ENCODE measurements around the gene EDA. TPM values are rescaled to one million over a fixed set of nuclear protein-coding genes. Genes with fewer than 3 reads are reported as not detected.

The EDA gene
- total RNA-seq, 1 experiment from 2014 or later = not detected

DNA sequence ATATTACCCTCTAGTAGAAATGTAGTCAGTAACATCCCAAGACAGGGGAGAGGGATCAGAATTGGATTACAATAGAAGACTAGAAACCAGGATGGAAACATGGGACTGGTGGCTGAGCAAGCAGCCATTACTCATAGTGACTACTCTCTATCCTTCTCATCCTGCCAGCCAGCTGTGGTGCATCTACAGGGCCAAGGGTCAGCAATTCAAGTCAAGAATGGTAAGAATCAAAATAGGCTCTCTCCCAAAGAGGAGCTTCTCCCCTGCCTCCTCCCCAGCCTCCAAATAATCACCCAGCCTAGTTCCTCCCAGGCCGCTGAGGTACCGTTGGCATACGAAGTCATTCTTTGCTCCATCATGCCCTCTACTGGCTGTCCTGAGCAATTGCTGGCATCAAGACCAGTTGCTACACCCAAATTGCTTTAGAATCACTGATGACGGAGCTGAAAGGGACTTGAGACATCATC lies 414.4 kb downstream of the EDA start:
- Histone ChIP-seq H3K9me3 (no peaks in the 10 kb centered on the region), H3K27me3 (no peaks in the 10 kb centered on the region), H3K36me3 (no peaks in the 10 kb centered on the region), H3K4me3 (no peak overlapping the region)
- DNase-seq = no peak

DNA sequence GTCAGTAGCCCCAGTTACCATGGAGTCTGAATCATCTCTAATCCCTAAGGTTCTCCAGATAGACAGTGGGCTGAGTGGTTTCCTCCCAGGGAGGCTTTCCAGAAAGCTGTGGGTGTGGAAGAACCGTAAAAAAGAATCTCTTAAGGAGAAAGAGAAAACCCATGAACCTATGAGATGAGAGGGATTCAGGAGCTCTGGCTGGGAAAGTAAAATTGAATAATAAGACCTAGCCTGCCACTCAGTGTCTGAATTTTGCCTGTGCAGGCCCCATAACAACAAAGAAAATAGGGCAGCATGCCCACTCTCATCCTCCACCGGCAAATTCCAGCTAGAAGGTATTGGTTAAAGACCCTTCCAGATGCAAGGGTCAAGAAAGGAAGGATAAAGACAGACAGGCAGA lies 416.9 kb downstream of the EDA start:
- DNase-seq = no peak
- Histone ChIP-seq H3K36me3 (no peaks in the 10 kb centered on the region), H3K9me3 (no peaks in the 10 kb centered on the region), H3K27me3 (no peaks in the 10 kb centered on the region), H3K4me3 (no peak overlapping the region)

DNA sequence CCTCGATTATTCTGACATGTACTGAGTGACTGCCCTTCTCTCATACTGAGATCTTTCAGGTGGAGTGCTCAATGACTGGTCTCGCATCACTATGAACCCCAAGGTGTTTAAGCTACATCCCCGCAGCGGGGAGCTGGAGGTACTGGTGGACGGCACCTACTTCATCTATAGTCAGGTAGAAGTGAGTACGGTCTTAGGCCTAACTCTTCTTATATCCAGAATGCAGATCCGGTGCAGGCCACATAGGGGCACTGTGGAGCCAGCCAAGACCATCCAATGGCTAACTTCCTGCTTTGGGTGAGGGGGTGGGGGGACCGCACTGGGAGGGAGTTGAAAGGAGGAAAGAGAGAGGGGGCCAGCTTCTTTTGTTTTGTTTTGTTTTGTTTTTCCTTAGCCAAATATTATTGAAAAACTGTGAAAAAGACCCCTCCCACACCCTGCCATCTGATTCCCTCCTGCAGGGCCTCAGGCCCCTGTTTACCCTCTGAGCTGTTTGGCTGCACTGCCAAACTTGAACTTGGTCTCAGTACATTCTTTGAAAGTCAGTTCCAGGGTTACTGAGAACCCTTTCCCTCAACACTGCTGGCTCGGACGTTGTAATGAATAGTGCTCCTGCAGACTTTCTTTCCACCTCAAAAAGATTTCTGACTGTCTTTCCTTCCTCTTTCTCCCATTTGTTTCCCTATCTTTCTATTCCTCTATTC lies 417.6 kb downstream of the EDA start:
- Histone ChIP-seq H3K27me3 (no peaks in the 10 kb centered on the region), H3K9me3 (no peaks in the 10 kb centered on the region), H3K36me3 (no peaks in the 10 kb centered on the region), H3K4me3 (no peak overlapping the region)
- DNase-seq = no peak

DNA sequence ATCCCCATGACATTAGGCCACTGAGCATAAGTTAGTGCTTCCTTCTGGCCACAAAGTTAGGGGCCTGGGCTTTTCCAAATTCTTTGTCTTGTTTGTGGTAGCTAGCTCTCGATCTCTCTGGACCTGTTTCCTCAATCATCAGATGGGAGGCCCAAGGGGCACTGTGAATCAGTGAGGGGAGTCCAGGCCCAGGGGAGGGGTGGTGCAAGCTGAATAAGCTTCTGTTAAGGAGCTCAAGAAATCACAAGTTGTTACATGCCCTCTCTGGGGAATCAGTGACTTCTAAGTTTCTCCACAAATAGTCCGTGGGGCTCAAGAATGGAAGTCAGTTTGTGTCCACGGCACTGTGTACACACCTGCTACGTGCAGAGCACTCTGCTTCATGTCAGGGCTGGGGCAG lies 418.7 kb downstream of the EDA start:
- Histone ChIP-seq H3K4me3 (no peak overlapping the region), H3K27me3 (no peaks in the 10 kb centered on the region), H3K36me3 (no peaks in the 10 kb centered on the region), H3K9me3 (no peaks in the 10 kb centered on the region)
- DNase-seq = no peak

- no peak for DNase-seq
- Histone ChIP-seq H3K4me3 (no peak overlapping the region), H3K9me3 (no peaks in the 10 kb centered on the region), H3K36me3 (no peaks in the 10 kb centered on the region), H3K27me3 (no peaks in the 10 kb centered on the region)
Measured at GRCh38 chrX:70038515-70038914, 422.6 kb downstream of the EDA start.

DNA sequence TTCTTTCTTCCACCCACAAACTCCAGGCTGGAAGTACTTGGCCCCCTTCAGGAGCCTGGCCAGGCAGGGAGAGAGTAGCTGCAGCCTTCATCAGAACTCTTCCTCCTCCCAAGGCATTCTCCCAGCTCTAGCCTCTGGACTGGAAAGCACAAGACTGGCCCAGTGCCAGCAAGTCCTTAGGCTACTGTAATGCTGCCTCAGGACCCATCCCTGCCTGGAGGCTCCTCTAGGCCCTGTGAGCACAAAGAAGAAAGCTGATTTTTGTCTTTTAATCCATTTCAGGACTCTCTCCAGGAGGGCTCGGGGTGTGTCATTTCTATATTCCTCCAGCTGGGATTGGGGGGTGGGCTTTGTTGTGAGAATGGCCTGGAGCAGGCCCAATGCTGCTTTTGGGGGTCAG lies 423.0 kb downstream of the EDA start:
- Histone ChIP-seq H3K4me3 (no peak overlapping the region), H3K27me3 (no peaks in the 10 kb centered on the region), H3K36me3 (no peaks in the 10 kb centered on the region), H3K9me3 (no peaks in the 10 kb centered on the region)
- no peak for DNase-seq

- H3K27me3 ChIP-seq = no peaks in the 10 kb centered on the region
- no peaks in the 10 kb centered on the region for H3K36me3 ChIP-seq
- DNase-seq = no peak
- H3K9me3 ChIP-seq = no peaks in the 10 kb centered on the region
- no peak overlapping the region for H3K4me3 ChIP-seq
Measured at GRCh38 chrX:70039758-70040157, 423.8 kb downstream of the EDA start.

GRCh38 chrX:70041993-70042392 lies 426.1 kb downstream of the EDA start:
- Histone ChIP-seq H3K4me3 (no peak overlapping the region), H3K27me3 (no peaks in the 10 kb centered on the region), H3K36me3 (no peaks in the 10 kb centered on the region), H3K9me3 (no peaks in the 10 kb centered on the region)
- no peak for DNase-seq

- Histone ChIP-seq H3K9me3 (no peaks in the 10 kb centered on the region), H3K27me3 (no peaks in the 10 kb centered on the region), H3K36me3 (no peaks in the 10 kb centered on the region), H3K4me3 (no peak overlapping the region)
- DNase-seq = peak; percentile 7
Measured at GRCh38 chrX:70042399-70043371, 426.8 kb downstream of the EDA start.

DNA sequence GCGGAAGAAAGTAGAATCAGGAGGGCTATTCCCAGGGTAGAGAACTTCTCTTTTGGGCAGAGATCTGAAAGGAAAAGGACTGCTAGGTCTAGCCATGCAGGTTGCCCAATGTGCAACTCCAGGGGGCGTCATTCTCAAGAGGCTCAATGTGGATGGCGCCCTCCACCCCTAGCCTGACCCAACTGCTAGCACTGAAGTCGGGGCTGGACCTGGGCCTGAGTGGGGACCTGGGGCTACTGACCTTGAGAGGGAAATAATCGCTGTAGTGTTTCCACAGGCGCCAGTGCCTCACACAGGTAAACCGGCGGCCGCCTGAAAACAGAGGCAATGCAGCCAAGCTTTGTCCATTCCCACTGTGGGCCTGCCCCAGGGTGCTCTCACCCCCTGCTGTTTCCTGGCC lies 427.8 kb downstream of the EDA start:
- Histone ChIP-seq H3K27me3 (no peaks in the 10 kb centered on the region), H3K4me3 (no peak overlapping the region), H3K9me3 (no peaks in the 10 kb centered on the region), H3K36me3 (no peaks in the 10 kb centered on the region)
- DNase-seq = no peak

DNA sequence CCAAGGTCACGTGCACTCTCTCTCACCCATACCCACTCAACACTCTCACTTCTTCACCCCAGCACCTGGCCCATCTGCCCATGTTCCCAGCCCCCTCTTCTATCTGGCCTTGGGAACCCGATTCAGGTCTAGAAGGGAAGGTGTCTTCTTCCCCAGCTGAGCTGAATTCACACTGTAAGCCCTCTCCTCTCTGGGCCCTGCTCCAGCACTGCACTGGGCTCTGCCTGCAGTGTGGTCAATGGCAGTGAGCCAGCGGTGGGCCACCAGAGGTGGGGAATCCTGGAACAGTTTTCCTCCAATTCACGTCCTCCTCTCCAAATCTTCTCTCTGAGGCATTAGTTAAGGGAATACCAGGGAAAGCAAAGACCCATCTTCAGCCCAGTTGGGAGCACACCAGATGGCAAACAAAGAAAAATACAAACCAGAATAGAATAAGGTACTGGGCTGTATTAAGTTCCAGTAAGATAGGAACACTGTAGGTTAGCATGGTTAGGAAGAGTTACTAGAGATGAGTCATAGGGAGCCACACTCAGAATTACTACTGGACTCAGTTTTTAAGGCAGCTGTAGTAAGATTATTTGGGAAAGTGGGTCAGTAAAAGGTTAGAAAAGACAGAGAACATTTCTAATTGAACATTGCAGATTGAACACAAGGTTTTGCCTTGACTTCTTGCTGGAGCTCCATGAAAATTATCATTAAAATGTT lies 428.8 kb downstream of the EDA start:
- no peaks in the 10 kb centered on the region for H3K27me3 ChIP-seq
- H3K9me3 ChIP-seq = no peaks in the 10 kb centered on the region
- DNase-seq = no peak
- no peaks in the 10 kb centered on the region for H3K36me3 ChIP-seq
- H3K4me3 ChIP-seq = no peak overlapping the region

DNA sequence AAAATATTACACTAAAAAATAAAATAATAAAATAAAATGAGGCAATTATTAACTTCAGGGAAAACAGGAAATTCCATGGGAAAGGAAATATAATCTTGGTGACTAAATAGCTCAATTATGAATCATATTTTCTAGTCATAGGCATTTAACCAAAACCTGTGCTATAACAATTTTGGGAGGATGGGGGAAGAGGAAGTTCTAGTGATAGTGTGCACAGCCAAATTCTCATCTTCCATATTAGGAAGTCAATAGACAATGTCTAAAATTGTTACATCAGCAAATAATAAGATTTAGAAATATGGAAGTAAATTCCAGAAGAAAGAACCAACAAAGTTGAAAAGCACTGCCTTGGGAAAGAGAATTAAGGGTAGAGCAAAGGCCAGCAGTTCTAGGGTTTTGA lies 431.1 kb downstream of the EDA start:
- Histone ChIP-seq H3K4me3 (no peak overlapping the region), H3K36me3 (no peaks in the 10 kb centered on the region), H3K9me3 (no peaks in the 10 kb centered on the region), H3K27me3 (no peaks in the 10 kb centered on the region)
- DNase-seq = no peak

DNA sequence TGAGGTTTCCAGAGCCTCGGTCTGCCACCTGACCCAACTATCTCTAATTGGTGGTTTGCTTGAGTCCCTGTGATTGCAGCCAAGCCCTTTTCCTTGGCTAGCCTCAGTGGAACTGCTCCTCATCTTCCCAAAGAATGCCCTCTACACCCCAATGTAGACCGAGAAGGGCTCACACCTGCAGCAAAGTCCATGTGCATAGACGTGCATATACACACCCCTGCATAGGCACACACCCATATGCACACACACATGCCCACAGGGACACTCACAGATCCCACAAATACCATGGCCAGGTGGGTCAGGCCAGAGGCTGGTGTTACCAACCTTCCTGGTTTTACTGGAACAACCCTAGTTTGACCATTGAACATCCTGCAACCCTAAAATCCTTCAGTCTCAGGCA lies 433.5 kb downstream of the EDA start:
- H3K36me3 ChIP-seq = no peaks in the 10 kb centered on the region
- no peak for DNase-seq
- no peaks in the 10 kb centered on the region for H3K9me3 ChIP-seq
- no peaks in the 10 kb centered on the region for H3K27me3 ChIP-seq
- no peak overlapping the region for H3K4me3 ChIP-seq

GRCh38 chrX:70049925-70050324 lies 434.0 kb downstream of the EDA start, which contains the start of gene AWAT2:
Gene AWAT2, minus strand, starts transcription at chrX:70049938. Its CDS starts 6 bp downstream, at chrX:70049932.
- DNase-seq = no peak
- H3K9me3 ChIP-seq = no peaks in the 10 kb centered on the region
- no peak within 1 kb of the TSS for H3K4me3 ChIP-seq
- no peaks in the 10 kb centered on the region for H3K36me3 ChIP-seq
- H3K27me3 ChIP-seq = no peaks in the 10 kb centered on the region

DNA sequence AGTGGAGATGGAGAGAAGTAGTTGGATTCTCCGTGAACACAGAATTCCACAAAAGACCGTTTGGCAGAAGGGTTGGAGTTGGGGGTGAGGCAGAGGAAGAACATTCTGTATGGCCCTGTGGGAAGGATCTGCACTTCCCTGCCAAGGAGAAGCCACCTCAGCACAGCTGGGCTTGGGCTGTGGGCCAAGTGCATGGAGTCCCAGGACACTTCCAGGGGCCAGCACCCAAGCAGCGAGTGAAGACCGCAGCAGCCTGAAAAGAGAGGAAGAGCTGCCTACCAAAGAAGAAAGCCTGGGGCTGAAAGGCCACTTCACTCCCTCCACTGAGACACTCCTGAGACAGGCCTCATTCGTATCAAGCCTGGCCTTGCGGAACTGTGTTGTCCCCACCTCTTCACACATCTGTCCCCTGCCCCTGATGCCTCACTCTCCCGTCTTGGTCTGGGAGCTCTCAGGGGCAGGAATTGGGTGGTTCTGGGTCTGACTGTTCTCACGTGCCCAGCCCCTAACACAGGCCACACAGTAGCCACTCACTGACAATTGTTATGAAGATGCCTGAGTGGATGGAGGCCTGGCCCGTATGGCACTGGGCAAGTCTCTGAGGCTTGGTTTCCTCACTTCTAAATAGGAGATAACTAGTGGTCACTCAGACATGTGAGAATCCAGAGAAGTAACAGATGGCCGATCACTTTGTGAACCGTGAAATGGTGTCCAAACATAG lies 437.1 kb downstream of the EDA start:
- H3K9me3 ChIP-seq = no peaks in the 10 kb centered on the region
- H3K4me3 ChIP-seq = no peak overlapping the region
- DNase-seq = no peak
- H3K36me3 ChIP-seq = no peaks in the 10 kb centered on the region
- no peaks in the 10 kb centered on the region for H3K27me3 ChIP-seq

DNA sequence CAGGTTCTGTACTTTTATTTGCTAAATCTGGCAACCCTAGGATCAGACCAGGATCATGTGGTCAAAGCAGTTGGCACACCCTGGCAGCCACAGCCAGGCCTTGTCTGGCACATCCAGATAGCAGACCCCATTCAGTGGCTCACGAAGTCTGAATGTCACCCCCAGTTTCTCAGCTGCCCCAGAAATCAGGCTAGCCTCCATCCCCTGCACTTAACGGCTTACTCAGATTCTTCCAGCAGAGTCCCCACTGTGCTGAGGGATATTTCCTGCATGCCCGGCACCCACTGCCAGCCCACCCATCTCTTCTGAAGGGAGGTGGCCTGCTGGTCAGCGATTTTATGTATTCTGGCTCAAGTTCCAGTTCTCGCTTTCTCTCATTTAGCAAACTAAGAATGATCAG lies 438.5 kb downstream of the EDA start:
- no peak for DNase-seq

More for the DNA sequence above, 438.5 kb downstream of the EDA start:
- Histone ChIP-seq H3K9me3 (no peaks in the 10 kb centered on the region), H3K36me3 (no peaks in the 10 kb centered on the region), H3K4me3 (no peak overlapping the region), H3K27me3 (no peaks in the 10 kb centered on the region)

All from MG63 (cell line).